GM18505 (cell line): ENCODE measurements around the gene SLC38A2.
A peak's percentile ranks its signal among the peaks of the same experiment; 100 is the strongest.
"Not testable (repeated sequence)": the region's sequence is repeated elsewhere in the genome, so short reads cannot be mapped to it uniquely, and the experiment has no call there.

Experiments
- ATAC-seq: cut with Tn5 transposase; IDR thresholded peaks from one replicate; pipeline ENCODE4 v1.9.1; 2021; ENCODE audit not compliant: unreplicated experiment
- POLR2A ChIP-seq: IDR thresholded peaks from 4 replicates; pipeline ENCODE4 v1.6.1; 2011; ENCODE audit warnings: borderline replicate concordance; ENCODE audit not compliant: insufficient read depth, insufficient read length; ENCODE audit errors: extremely low read depth

The SLC38A2 gene

DNA sequence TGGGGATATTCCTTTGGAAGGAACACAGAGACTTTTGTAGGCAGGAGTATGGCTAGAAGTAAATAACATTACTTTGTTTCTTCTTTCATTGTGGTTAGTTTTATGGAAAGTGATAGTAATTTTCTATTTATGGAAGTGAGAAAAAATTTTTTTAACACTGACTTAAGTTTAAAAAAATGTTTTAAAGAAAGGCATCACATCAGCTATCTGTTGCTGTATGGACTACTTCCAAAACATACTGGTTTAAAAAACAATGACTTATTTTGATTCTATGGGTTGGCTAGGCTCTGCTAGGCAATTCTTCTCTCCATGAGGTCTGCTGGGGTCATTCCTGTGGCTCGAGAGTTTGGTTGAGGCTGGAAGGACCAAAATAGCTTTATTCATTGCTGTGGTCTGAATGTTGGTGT is 31.7 kb upstream of the SLC38A2 start:
- ATAC-seq, result no peak
- no peak for TF ChIP-seq POLR2A

DNA sequence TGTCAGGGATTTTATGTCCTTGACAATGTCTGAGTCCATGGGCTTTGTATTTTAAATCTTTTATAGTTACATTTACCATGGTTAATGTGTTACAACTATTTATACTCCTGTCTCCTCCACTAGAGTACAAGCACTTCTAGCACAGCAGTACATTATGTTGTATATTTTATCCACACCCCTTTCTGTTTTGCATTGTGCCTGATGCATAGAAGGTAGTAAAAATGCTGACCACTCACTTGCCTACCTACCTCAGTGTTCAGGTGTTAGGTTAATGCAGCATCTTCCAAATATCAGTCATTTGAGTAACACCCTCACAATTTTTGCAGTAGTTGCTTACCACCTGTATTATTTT is 31.1 kb upstream of the SLC38A2 start:
- no peak for ATAC-seq
- TF ChIP-seq POLR2A, result no peak

GRCh38 chr12:46402941-46403718 is 30.6 kb upstream of the SLC38A2 start:
- no peak for TF ChIP-seq POLR2A
- no peak for ATAC-seq

- ATAC-seq, result no peak
- no peak for TF ChIP-seq POLR2A
Observed at GRCh38 chr12:46402451-46402850, 29.9 kb upstream of the SLC38A2 start.

DNA sequence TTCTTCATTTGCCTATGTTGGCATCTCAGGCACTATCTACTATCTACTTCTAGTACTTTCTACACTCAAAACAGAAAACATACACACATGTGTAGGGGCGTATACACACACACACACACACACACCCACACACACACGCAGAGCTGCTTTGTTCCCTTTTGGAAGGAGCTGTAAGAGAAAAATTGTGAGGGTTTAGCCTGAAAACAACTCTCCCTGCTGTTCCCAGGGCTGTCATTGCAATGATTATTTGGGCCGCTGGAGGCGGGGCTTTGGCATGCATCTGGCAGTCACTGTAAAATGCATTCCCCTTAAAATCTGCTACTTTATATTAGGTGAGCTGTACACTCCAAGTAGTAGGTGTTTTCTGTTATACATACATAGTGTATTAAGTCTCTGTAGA is 29.1 kb upstream of the SLC38A2 start:
- TF ChIP-seq POLR2A, result no peak
- no peak for ATAC-seq

- TF ChIP-seq POLR2A, result no peak
- no peak for ATAC-seq
Observed at GRCh38 chr12:46400406-46400805, 27.8 kb upstream of the SLC38A2 start.

GRCh38 chr12:46399461-46400248 is 27.1 kb upstream of the SLC38A2 start:
- ATAC-seq, result not testable (repeated sequence)

- TF ChIP-seq POLR2A, result no peak
- ATAC-seq, result no peak
Observed at GRCh38 chr12:46396826-46397225, 24.3 kb upstream of the SLC38A2 start.

DNA sequence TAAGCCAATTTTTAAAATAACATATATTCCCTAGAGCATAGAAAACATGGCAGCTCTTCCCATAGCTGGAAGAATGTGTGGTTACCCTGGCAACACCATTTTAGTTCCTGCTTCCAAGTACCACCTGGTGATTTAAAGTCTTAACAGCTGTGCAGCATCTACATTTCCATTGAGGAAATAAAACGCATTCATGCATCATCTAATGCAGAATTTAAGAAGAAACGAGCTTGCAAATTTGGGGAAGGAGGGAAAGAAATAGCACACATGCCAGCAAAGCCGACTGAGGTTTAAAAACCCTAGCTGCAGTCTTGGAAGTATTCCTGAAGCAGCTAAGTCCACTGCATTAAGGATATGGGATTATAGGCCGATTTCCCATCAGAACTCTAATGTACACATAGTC is 22.8 kb upstream of the SLC38A2 start:
- TF ChIP-seq POLR2A, result no peak
- ATAC-seq, result no peak

- TF ChIP-seq POLR2A, result no peak
- ATAC-seq, result no peak
Observed at GRCh38 chr12:46391630-46392029, 19.1 kb upstream of the SLC38A2 start.

GRCh38 chr12:46390881-46391280 is 18.3 kb upstream of the SLC38A2 start:
- peak; percentile 24 for TF ChIP-seq POLR2A
- ATAC-seq, result no peak

GRCh38 chr12:46390304-46390703 is 17.7 kb upstream of the SLC38A2 start:
- TF ChIP-seq POLR2A, result no peak
- ATAC-seq, result no peak

GRCh38 chr12:46389031-46389616 is 16.6 kb upstream of the SLC38A2 start:
- ATAC-seq, result no peak
- TF ChIP-seq POLR2A, result no peak

- ATAC-seq, result peak; percentile 63
- no peak for TF ChIP-seq POLR2A
Observed at GRCh38 chr12:46388427-46389021, 16.0 kb upstream of the SLC38A2 start.

- peak; percentile 37 for TF ChIP-seq POLR2A
- no peak for ATAC-seq
Observed at GRCh38 chr12:46387670-46388069, 15.1 kb upstream of the SLC38A2 start.
